D721Med (cell line): ENCODE measurements around the gene MICB.

Experiments
- DNase-seq: peaks from one replicate; pipeline ENCODE4 v3.0.0; 2011; ENCODE audit warnings: low spot score; ENCODE audit not compliant: insufficient read length
- FAIRE-seq: peaks from 2 replicates; lab custom pipeline; 2011; peaks lifted over from hg19 to GRCh38; lab: Jason Lieb, UNC
- TF ChIP-seq, protein P1 (sequence below): IDR thresholded peaks from 2 replicates; pipeline ENCODE4 v1.5.1; 2012; ENCODE audit warnings: mild to moderate bottlenecking, control low read depth; ENCODE audit not compliant: insufficient read depth; ENCODE audit errors: missing control alignments

The MICB gene

DNA sequence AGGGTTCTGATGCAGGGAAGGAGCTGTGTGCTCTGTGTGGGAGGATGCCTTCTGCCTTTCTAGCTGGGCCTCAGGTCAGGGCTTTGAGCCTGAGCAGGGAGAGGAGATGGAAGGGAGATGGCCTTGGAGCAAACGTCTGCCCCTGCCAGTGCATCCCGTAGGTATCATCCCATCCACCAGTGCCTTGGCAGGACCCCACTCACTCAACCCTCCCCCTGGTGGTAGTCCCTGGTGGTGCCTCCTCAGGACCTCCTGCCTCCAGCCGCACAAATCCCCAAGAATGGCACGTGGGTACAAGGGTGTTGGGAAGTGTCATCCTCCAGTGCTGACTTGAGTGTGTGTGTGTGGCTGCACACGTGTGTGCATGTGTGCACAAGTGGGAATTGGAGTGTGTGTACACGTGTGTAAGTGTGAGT is 23.1 kb upstream of the MICB start:
- TF ChIP-seq, protein P1, sequence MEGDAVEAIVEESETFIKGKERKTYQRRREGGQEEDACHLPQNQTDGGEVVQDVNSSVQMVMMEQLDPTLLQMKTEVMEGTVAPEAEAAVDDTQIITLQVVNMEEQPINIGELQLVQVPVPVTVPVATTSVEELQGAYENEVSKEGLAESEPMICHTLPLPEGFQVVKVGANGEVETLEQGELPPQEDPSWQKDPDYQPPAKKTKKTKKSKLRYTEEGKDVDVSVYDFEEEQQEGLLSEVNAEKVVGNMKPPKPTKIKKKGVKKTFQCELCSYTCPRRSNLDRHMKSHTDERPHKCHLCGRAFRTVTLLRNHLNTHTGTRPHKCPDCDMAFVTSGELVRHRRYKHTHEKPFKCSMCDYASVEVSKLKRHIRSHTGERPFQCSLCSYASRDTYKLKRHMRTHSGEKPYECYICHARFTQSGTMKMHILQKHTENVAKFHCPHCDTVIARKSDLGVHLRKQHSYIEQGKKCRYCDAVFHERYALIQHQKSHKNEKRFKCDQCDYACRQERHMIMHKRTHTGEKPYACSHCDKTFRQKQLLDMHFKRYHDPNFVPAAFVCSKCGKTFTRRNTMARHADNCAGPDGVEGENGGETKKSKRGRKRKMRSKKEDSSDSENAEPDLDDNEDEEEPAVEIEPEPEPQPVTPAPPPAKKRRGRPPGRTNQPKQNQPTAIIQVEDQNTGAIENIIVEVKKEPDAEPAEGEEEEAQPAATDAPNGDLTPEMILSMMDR: no peak
- FAIRE-seq: no peak
- no peak for DNase-seq

DNA sequence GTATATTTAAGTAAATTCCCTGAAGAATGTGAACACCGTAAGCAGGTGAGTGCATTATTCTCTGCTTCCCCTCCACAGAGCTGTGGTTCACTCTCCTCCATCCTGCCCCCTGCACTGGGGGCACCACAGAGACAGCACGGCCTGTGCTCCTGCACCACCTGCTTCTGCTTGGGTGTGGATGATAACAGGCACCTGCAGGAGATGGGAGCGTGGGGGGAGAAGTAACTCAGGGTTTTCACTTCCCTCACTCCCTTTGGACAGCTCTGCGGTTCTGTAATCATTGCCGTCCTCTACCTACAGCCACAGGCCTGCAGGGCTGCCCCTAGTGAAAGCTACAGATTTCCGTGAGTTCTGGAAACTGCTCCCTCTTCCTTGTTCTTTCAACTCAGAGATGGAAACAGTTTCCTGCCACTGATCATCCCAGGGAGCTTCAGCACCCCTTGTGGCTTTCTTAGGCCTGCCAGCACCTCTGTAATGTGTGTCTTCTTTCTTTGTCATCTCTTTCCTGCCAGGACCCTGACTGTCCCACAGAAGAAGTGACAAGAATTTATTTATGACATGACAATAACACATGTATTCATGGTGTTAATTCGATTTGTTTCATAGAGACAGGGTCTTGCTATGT is 21.3 kb upstream of the MICB start:
- DNase-seq (no peak), FAIRE-seq (no peak)
- TF ChIP-seq, protein P1: no peak

DNA sequence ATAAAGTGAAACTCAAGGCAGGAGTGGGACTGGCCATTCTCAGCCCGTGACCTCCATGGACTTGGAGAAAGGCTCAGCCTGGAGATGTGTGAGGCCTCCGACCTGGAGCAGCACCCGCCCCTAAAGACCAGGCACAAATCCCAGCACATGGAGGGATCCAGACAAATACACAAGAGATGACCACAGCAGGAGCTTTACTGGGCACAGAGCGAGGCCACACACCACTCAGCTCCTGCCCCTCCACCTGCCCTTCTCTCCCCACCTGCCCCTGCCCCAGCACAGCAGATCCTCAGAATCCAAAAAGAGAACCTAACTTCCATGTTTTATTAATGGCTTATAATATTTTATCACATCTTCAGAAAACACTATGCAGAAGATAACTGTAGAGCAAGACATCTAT is 20.4 kb upstream of the MICB start:
- FAIRE-seq (no peak), DNase-seq (no peak)
- TF ChIP-seq, protein P1: no peak

DNA sequence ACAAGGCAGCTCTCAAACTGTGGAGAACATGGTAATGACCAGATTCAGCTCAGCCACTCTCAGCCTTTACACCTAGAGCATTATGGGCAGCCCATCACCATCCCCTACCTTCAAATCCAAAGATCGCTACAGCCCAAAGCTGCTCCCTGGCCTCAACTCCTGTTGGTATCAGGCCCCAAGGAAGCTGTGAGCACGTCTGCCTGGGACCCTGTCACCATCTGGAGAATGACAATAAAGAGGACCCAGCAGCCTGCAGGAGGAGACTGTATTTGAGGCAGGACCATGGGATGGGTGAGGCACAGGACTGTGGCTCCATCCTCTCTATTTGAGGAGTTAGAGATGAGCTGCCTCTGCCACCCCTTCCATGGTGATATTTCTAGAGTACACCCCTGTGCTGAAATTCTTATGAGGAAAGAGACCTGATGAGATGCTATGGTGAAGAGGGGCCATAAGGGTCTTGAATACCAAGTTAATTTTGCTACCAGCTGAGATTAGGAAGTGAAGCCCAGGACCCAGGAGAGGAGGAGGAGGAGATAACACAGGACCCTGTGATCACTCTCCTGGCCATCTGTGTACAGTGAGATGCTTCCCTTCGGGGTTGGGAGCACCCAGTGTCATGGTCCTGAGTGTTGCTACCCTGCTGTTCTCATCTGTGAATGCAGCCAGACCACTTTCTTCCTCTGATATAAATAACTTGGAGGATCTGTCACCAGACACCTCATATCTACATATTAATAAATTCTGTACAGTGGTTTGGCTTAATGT is 19.6 kb upstream of the MICB start:
- TF ChIP-seq, protein P1: no peak
- no peak for DNase-seq
- FAIRE-seq: no peak

DNA sequence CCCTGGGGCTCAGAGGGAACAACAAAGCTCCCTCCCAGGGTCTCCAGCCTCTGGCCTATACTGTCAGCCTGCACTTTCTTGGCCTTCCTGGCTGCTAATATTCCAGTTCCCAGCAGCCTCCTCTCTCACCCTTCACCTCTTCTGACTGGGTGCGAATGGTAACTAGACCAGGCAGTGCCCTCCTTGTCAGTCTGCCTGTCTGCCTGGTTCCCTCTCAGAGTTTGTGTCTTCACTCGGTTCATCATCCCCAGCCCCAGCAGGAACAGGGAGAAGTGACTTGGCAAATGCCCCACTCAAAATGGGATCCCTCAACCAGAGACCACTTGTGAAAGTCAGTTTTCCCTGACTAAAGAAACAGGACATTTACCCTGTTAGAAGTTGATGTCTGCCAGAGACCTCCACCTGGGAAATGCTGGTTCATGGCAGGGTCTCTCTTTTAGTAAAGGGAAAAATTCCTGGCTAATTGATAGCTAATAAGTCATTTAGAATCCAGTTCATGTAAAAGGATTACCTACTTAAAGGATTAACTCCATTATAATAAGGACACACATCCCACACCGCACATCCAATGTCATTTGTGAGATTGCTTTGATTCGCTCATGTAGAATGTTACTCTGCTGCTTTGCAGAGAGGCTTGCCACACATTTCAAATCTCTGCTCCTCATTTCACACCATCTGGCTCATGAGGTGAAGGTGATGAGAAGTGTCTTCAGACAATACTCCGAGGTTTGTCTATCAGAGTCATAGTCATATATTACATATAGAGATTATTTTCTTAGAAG is 18.6 kb upstream of the MICB start:
- TF ChIP-seq, protein P1: no peak
- no peak for DNase-seq
- no peak for FAIRE-seq

DNA sequence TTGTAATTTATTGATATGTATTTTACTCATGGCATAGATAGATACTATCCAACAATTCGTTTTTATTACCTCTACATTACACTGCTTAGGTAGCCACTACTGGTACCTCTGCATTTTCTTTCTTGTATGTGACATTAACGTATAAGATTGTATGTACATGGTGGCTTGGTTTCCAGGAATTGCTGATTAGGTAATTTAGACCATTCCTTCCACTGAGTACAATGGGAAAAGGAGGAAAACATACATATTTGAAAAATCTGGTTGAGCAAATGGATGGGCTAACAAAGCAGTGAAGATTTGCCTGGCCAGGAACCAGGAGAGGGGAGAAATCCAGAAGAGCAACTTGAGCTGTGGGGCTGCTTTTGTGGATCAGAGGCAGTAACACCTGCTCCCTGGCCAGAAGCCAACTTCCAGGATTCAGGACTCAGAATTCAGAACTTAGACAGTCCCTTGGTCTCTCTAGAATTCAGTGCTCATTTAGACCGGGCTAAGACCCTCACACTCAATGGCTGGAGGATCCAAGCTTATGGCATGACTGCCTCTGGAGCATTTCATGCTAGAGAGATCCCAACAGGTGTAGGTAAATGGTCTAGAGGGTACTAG is 17.9 kb upstream of the MICB start:
- TF ChIP-seq, protein P1: no peak
- FAIRE-seq (no peak), DNase-seq (no peak)
